Esophagus squamous epithelium (tissue), 4 donors: ENCODE results near the gene PRKCA.

Source experiments
- POLR2A ChIP-seq, 4 donors: fragments of 450-650 bp; IDR thresholded peaks; one replicate each; pipeline ENCODE4 v1.6.1; 2017; ENCODE audit warnings: antibody characterized with exemption in 4 of 4, mild to moderate bottlenecking in 4 of 4, moderate library complexity in 3 of 4
- TF ChIP-seq, protein P1 (sequence below), 6 experiments: fragments of 450-650 bp in 4 of 6; fragments of 200-600 bp in 2 of 6; sonication (generic) in 2 of 6; IDR thresholded peaks; one replicate each; pipeline ENCODE4 v1.5.1; 2016 to 2019; ENCODE audit warnings: antibody characterized with exemption in 6 of 6, mild to moderate bottlenecking in 4 of 6, moderate library complexity in 4 of 6

- TF ChIP-seq POLR2A (IDR thresholded peaks at IDR 0.05): no peak
- TF ChIP-seq, protein P1, sequence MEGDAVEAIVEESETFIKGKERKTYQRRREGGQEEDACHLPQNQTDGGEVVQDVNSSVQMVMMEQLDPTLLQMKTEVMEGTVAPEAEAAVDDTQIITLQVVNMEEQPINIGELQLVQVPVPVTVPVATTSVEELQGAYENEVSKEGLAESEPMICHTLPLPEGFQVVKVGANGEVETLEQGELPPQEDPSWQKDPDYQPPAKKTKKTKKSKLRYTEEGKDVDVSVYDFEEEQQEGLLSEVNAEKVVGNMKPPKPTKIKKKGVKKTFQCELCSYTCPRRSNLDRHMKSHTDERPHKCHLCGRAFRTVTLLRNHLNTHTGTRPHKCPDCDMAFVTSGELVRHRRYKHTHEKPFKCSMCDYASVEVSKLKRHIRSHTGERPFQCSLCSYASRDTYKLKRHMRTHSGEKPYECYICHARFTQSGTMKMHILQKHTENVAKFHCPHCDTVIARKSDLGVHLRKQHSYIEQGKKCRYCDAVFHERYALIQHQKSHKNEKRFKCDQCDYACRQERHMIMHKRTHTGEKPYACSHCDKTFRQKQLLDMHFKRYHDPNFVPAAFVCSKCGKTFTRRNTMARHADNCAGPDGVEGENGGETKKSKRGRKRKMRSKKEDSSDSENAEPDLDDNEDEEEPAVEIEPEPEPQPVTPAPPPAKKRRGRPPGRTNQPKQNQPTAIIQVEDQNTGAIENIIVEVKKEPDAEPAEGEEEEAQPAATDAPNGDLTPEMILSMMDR (IDR thresholded peaks at IDR 0.05): no peak
These were observed 448.5 kb downstream of the PRKCA start for GRCh38 chr17:66750781-66751543.
